Measurements from ENCODE around the gene RBP5. TPM values are rescaled to one million over a fixed set of nuclear protein-coding genes. Genes with fewer than 3 reads are reported as not detected.

Gene RBP5
- total and polyA plus RNA-seq, 4 donors = 12.9 to 108 (median 63.6) TPM

DNA sequence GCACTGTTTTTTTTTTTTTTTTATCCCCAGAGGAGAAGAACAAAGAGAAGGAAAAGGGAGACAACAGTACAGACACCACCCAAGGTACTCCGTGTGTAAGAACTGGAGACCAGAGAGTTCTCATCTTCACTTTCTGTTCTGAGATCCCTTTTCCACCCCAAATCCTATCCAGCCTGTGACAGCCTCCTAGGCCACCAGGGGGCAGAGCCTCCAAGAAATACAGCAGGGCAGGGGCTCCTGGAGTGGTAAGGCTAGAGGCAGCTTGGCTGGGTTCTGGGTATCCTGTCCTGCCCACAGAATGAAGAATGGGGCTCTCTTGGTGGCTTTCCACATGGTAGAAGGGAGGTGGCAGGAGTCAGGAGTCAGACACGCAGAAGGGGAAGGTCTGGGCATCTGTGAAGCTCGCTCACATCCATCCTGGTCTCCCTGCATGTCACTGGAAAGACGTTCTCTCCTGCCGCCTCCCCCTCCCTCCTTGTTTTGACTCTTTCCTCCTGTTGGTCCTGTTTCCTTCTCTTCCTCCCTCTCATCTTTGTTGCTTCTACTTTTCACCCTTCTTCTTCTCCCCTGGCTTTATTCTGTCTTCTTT, 13.5 kb upstream of the RBP5 start:
- H3K36me3 ChIP-seq (ENCODE audit: control insufficient read depth in 4 of 4, insufficient read depth in 3 of 4, low read depth in 1 of 4, low read length in 3 of 4) = peaks cover 4 to 52% (median 17%) of the 10 kb centered on the region in 4 donors
- WGBS = 84% methylated on average over 5 of the region's 5 CpGs
- no peaks in the 10 kb centered on the region for H3K9me3 ChIP-seq (ENCODE audit: control insufficient read depth in 4 of 4, low read length in 3 of 4)
- TF ChIP-seq, protein P1, sequence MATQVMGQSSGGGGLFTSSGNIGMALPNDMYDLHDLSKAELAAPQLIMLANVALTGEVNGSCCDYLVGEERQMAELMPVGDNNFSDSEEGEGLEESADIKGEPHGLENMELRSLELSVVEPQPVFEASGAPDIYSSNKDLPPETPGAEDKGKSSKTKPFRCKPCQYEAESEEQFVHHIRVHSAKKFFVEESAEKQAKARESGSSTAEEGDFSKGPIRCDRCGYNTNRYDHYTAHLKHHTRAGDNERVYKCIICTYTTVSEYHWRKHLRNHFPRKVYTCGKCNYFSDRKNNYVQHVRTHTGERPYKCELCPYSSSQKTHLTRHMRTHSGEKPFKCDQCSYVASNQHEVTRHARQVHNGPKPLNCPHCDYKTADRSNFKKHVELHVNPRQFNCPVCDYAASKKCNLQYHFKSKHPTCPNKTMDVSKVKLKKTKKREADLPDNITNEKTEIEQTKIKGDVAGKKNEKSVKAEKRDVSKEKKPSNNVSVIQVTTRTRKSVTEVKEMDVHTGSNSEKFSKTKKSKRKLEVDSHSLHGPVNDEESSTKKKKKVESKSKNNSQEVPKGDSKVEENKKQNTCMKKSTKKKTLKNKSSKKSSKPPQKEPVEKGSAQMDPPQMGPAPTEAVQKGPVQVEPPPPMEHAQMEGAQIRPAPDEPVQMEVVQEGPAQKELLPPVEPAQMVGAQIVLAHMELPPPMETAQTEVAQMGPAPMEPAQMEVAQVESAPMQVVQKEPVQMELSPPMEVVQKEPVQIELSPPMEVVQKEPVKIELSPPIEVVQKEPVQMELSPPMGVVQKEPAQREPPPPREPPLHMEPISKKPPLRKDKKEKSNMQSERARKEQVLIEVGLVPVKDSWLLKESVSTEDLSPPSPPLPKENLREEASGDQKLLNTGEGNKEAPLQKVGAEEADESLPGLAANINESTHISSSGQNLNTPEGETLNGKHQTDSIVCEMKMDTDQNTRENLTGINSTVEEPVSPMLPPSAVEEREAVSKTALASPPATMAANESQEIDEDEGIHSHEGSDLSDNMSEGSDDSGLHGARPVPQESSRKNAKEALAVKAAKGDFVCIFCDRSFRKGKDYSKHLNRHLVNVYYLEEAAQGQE (IDR thresholded peaks at IDR 0.05) = no peak
- no peak for TF ChIP-seq FOXA1 (IDR thresholded peaks at IDR 0.05)
- no peak for TF ChIP-seq TAF1 (conservative IDR thresholded peaks at IDR 0.05)
- TF ChIP-seq HNF4G (IDR thresholded peaks at IDR 0.05) = no peak
- TF ChIP-seq, protein P2, sequence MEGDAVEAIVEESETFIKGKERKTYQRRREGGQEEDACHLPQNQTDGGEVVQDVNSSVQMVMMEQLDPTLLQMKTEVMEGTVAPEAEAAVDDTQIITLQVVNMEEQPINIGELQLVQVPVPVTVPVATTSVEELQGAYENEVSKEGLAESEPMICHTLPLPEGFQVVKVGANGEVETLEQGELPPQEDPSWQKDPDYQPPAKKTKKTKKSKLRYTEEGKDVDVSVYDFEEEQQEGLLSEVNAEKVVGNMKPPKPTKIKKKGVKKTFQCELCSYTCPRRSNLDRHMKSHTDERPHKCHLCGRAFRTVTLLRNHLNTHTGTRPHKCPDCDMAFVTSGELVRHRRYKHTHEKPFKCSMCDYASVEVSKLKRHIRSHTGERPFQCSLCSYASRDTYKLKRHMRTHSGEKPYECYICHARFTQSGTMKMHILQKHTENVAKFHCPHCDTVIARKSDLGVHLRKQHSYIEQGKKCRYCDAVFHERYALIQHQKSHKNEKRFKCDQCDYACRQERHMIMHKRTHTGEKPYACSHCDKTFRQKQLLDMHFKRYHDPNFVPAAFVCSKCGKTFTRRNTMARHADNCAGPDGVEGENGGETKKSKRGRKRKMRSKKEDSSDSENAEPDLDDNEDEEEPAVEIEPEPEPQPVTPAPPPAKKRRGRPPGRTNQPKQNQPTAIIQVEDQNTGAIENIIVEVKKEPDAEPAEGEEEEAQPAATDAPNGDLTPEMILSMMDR (IDR thresholded peaks at IDR 0.05; ENCODE audit: low read depth, low read length, missing input control) = peak; percentile 72
- TF ChIP-seq, protein P3, sequence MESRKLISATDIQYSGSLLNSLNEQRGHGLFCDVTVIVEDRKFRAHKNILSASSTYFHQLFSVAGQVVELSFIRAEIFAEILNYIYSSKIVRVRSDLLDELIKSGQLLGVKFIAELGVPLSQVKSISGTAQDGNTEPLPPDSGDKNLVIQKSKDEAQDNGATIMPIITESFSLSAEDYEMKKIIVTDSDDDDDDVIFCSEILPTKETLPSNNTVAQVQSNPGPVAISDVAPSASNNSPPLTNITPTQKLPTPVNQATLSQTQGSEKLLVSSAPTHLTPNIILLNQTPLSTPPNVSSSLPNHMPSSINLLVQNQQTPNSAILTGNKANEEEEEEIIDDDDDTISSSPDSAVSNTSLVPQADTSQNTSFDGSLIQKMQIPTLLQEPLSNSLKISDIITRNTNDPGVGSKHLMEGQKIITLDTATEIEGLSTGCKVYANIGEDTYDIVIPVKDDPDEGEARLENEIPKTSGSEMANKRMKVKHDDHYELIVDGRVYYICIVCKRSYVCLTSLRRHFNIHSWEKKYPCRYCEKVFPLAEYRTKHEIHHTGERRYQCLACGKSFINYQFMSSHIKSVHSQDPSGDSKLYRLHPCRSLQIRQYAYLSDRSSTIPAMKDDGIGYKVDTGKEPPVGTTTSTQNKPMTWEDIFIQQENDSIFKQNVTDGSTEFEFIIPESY (IDR thresholded peaks at IDR 0.05) = no peak
- TF ChIP-seq, protein P4, sequence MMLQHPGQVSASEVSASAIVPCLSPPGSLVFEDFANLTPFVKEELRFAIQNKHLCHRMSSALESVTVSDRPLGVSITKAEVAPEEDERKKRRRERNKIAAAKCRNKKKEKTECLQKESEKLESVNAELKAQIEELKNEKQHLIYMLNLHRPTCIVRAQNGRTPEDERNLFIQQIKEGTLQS (IDR thresholded peaks at IDR 0.05) = no peak
- no peak for TF ChIP-seq JUND (IDR thresholded peaks at IDR 0.05)
- TF ChIP-seq, protein P5, sequence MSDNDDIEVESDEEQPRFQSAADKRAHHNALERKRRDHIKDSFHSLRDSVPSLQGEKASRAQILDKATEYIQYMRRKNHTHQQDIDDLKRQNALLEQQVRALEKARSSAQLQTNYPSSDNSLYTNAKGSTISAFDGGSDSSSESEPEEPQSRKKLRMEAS (IDR thresholded peaks at IDR 0.05) = no peak
- no peak for TF ChIP-seq FOXA2 (IDR thresholded peaks at IDR 0.05)
- TF ChIP-seq RXRA (IDR thresholded peaks at IDR 0.05) = no peak
- TF ChIP-seq HNF4A (conservative IDR thresholded peaks at IDR 0.05) = no peak
- TF ChIP-seq RAD21 (IDR thresholded peaks at IDR 0.05) = peak; percentile 72 to 83
- no peak for TF ChIP-seq NR2F2 (IDR thresholded peaks at IDR 0.05)
- TF ChIP-seq GABPA (IDR thresholded peaks at IDR 0.05 in 1 of 2, conservative IDR thresholded peaks at IDR 0.05 in 1 of 2) = no peak
- no peaks in the 10 kb centered on the region for H3K27me3 ChIP-seq (ENCODE audit: control insufficient read depth in 4 of 4, insufficient read depth in 4 of 4, low read length in 3 of 4)
- peak; percentile 66 for DNase-seq (ENCODE audit: low spot score)
- H3K27ac ChIP-seq (ENCODE audit: low read depth in 1 of 2, low read length in 2 of 2) = no peak overlapping the region
- H3K4me1 ChIP-seq (ENCODE audit: control insufficient read depth in 4 of 4, insufficient read depth in 4 of 4, low read length in 3 of 4) = peaks cover 3 to 27% (median 15%) of the 10 kb centered on the region in 4 donors
- H3K9ac ChIP-seq (ENCODE audit: low read depth in 1 of 2, low read length in 2 of 2) = no peak overlapping the region
- H3K4me3 ChIP-seq (ENCODE audit: low read depth in 1 of 3, low read length in 3 of 3) = no peak overlapping the region

All from liver (tissue), 9 donors.